NCI-H2107 (cell line): ENCODE measurements around the gene CALHM6.
"Not testable (repeated sequence)": the region's sequence is repeated elsewhere in the genome, so short reads cannot be mapped to it uniquely, and the experiment has no call there.

Experiments
- DNase-seq: peaks from one replicate; lab custom pipeline; 2025; lab: John Stamatoyannopoulos, UW

Gene CALHM6

DNA sequence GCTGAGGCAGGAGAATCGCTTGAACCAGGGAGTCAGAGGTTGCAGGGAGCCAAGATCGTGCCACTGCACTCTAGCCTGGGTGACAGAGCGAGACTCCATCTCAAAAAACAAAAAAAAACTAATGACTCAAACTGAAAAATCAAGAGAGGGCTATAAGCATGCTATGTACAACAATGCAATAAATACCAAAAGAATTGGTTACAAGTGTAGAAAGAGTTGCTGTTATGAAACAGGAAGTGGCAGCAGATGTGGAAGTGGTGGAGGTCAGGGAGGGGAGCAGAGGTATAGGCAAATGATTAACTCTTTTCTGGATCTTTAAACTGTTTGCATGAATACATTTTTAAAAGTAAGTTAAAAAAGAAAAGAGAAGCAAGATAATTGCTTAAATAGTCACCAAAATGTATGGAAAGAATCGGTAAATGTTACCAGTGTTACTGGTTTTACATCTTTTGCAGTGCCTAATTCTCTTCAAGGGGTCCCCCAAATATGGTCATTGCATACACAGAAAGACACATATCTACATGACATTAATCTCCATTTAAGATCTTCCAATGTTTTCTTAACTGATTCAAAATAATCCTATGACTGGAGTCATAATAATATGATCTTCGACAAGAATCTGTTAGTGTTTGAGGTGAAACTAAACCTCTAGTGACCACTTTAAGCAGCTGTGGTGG lies 15.0 kb downstream of the CALHM6 start:
- DNase-seq, result no peak

- DNase-seq, result no peak
Observed at GRCh38 chr6:116482780-116483179, 21.6 kb downstream of the CALHM6 start.

DNA sequence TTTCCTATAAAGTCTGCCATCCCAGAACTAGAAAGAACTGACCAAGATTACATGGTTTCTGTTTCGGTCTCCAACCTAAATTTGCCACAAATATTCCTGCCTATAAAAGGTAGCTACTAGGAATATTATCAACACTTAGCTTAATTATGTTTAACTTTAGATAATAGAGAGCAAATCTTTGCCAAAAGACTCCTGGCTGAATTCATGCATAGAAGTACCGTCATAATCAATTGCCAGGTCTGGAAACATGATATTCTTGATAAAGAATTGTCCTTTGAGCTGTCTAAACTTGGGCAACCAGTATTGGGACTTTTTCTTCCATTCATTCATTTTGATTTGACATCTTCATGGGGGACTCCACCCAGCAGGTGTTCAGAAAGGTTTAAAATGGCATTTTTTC lies 22.4 kb downstream of the CALHM6 start:
- DNase-seq, result no peak

- no peak for DNase-seq
Observed at GRCh38 chr6:116485559-116486184, 24.5 kb downstream of the CALHM6 start.

DNA sequence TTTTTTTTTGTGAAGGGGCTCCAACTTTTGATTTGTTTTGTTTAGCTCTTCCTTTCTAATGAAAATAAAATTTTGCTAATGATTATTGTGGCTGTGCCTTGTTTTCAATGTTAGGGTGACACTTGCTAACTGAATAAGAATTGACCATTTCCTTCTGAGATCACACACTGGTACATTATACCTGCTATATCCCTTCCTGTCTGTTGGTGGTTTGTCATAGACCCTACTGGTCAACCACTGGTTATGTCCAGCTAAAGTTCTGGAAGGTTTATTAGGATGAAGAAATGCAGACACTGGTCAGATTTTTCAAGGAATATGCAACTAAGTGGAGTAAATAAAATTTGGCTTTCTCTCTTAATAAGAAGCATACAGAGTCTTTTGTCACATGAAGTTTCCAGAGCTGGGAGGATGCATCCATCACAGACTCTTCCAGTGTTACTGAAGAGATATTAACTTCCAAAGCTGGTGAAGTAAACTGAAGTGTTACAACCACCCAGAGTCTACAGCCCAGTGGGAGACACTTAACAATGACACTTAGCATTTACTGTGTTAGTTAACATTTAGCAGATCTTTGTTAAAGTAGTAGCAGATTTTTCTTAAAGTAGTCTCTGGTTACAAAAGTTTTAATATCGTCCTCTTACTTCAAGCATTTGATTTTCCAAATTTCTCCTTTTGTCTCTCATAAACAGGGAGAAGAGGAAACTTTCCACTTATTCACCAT lies 30.6 kb downstream of the CALHM6 start:
- DNase-seq, result no peak

- no peak for DNase-seq
Observed at GRCh38 chr6:116492331-116493067, 31.3 kb downstream of the CALHM6 start.

- not testable (repeated sequence) for DNase-seq
Observed at GRCh38 chr6:116495161-116495560, 34.0 kb downstream of the CALHM6 start.

DNA sequence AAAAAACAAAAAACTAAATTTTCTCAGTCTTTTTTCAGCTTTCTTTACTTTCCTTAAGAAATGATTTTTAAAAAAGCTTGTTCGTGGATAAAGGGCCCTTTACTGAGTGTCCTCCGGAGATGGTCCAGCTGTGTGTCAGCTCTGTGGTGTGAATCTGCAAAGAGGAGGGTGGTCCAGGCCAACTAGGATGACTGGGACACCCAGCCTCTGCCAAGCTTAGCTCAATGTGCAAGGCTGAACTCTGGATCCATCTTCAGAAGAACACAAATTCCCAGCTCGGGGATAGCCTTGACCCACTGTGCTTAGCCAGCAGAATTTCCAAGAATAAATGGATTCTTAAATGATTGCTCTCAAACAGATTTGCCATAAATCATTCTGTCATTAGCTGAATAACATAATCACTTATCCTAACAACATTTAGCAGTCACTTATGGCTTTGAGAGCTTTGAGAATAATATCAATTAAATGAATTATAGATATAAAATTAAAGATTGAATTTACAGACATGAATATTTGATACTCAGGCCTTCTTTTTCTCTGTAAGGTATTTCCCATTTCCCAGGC lies 36.0 kb downstream of the CALHM6 start:
- DNase-seq, result no peak

- no peak for DNase-seq
Observed at GRCh38 chr6:116500969-116501433, 39.8 kb downstream of the CALHM6 start.

DNA sequence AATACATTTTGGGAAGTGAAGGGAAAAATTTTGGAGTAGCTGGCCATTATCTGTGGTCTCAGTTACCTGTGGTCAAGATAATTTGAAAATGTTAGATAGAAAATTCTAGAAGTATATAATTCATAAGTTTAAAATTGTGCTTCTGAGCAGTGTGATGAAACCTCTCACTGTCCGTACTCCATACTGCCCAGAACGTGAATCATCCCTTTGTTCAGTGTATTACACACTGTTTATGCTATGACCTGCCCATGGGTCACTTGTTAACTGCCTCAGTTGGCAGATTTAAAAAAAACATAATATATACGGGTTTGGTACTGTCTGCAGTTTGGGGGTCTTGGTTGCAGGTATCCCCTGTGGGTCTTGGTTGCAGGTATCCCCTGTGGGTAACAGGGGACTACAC lies 46.1 kb downstream of the CALHM6 start:
- no peak for DNase-seq

- no peak for DNase-seq
Observed at GRCh38 chr6:116508527-116508926, 47.4 kb downstream of the CALHM6 start.

DNA sequence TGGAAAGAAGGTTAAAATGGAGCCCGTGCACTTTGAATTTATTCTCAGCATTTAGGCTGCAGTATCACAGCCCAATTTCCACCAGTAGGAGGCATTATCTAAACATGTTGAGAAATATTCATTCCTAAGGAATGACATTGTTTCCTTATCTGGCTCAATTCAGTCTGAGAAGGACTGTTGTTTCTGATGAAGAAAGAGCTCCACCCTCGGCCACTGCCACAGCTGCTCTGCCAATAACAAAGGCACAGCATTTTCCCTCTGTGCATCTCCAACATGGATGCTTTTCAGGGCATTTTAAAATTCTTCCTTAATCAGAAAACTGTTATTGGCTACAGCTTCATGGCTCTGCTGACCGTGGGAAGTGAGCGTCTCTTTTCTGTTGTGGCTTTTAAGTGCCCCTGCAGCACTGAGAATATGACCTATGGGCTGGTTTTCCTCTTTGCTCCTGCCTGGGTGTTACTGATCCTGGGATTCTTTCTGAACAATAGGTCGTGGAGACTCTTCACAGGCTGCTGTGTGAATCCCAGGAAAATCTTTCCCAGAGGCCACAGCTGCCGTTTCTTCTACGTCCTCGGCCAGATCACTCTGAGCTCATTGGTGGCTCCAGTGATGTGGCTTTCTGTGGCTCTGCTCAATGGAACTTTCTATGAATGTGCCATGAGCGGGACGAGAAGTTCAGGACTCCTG lies 50.4 kb downstream of the CALHM6 start, which contains the start of gene CALHM5:
Gene CALHM5, plus strand, starts transcription at position 216 of the 687 bp plus-strand sequence. Its CDS starts 58 bp downstream, at position 274.
- DNase-seq, result no peak

DNA sequence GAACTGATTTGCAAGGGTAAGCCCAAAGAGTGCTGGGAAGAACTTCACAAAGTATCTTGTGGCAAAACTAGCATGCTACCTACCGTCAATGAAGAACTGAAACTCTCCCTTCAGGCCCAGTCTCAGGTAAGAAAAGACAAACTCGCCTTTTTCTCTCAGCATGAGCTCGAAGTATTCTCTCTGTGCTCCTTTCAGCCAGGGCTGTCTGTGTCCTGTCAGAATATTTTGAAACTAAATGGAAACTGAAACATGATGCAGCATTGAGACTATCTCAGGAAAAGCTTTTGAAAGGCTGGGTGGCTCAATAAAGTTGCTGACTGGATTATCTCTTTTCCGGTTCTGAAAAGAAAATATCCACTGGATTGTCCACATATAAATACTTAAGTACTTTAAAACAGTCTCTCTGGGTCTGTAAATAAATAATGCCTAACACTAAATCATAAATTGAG lies 51.0 kb downstream of the CALHM6 start:
- DNase-seq, result no peak

GRCh38 chr6:116512734-116513133 lies 51.6 kb downstream of the CALHM6 start:
- no peak for DNase-seq
